ENCODE results near the gene RSPH1.

GRCh38 chr21:42453986-42454570, 41.9 kb downstream of the RSPH1 start:
- TF ChIP-seq CTCF (IDR thresholded peaks at IDR 0.05): no peak
- TF ChIP-seq POLR2AphosphoS5 (IDR thresholded peaks at IDR 0.05): no peak
- no peak for TF ChIP-seq POLR2A (IDR thresholded peaks at IDR 0.05)
- no peak for TF ChIP-seq EP300 (IDR thresholded peaks at IDR 0.05)
